ENCODE data around the gene OR2D2.
"Not testable (repeated sequence)": the region's sequence is repeated elsewhere in the genome, so short reads cannot be mapped to it uniquely, and the experiment has no call there.

Gene OR2D2

GRCh38 chr11:6864438-6864837 lies 27.9 kb downstream of the OR2D2 start:
- no peak for TF ChIP-seq CTCF (conservative IDR thresholded peaks at IDR 0.05; ENCODE audit: low read depth)
- POLR2A ChIA-PET (ENCODE audit: low non-redundant PET), result no interaction called here
- CTCF ChIA-PET, result interaction anchor here (0.6 to 0.7 kb wide), 3 partner anchors 9 to 855 kb away, joined by 3 to 4 read pairs (median 3); no protein-coding TSS in a partner anchor
- DNase-seq (ENCODE audit: low spot score), result no peak
- no peak overlapping the region for H3K27ac ChIP-seq

- DNase-seq (ENCODE audit: low spot score), result no peak
- POLR2A ChIA-PET (ENCODE audit: low non-redundant PET), result no interaction called here
- H3K27ac ChIP-seq, result no peak within 1 kb of the TSS
- no peak for TF ChIP-seq CTCF (conservative IDR thresholded peaks at IDR 0.05; ENCODE audit: low read depth)
- CTCF ChIA-PET, result interaction anchor here (0.7 kb wide), 1 partner anchor 116 kb away, joined by 8 read pairs; no protein-coding TSS in a partner anchor
Measured at GRCh38 chr11:6862961-6863360, 29.3 kb downstream of the OR2D2 start, which contains the start of gene OR10A2. OR10A2 (plus strand) TSS chr11:6863057; CDS start chr11:6869755, 6,698 bp downstream.

- no peak for TF ChIP-seq CTCF (conservative IDR thresholded peaks at IDR 0.05; ENCODE audit: low read depth)
- ChIA-PET POLR2A (ENCODE audit: low non-redundant PET) (no interaction called here), CTCF (interaction anchor here (0.5 kb wide), 1 partner anchor 226 kb away, joined by 3 read pairs; no protein-coding TSS in a partner anchor)
- no peak overlapping the region for H3K27ac ChIP-seq
- DNase-seq (ENCODE audit: low spot score), result no peak
Measured at GRCh38 chr11:6856871-6857270, 35.4 kb downstream of the OR2D2 start.

- POLR2A ChIA-PET (ENCODE audit: low non-redundant PET), result no interaction called here
- DNase-seq (ENCODE audit: low spot score), result peak; percentile 30
- TF ChIP-seq CTCF (conservative IDR thresholded peaks at IDR 0.05; ENCODE audit: low read depth), result no peak
- CTCF ChIA-PET, result interaction anchor here (0.6 to 1.2 kb wide), 3 partner anchors 8 to 338 kb away, joined by 3 read pairs; no protein-coding TSS in a partner anchor
- H3K27ac ChIP-seq, result no peak overlapping the region
Measured at GRCh38 chr11:6855971-6856541, 36.2 kb downstream of the OR2D2 start.

GRCh38 chr11:6854801-6855200 lies 37.5 kb downstream of the OR2D2 start:
- CTCF ChIA-PET, result interaction anchor here (1.1 kb wide), 1 partner anchor 237 kb away, joined by 3 read pairs; no protein-coding TSS in a partner anchor
- POLR2A ChIA-PET (ENCODE audit: low non-redundant PET); H3K27ac ChIP-seq; DNase-seq (ENCODE audit: low spot score): not testable (repeated sequence)

- DNase-seq (ENCODE audit: low spot score), result no peak
- ChIA-PET CTCF (no interaction called here), POLR2A (ENCODE audit: low non-redundant PET) (no interaction called here)
- no peak for TF ChIP-seq CTCF (conservative IDR thresholded peaks at IDR 0.05; ENCODE audit: low read depth)
- no peak overlapping the region for H3K27ac ChIP-seq
Measured at GRCh38 chr11:6850526-6850925, 41.8 kb downstream of the OR2D2 start.

- POLR2A ChIA-PET (ENCODE audit: low non-redundant PET), result no interaction called here
- no peak for TF ChIP-seq CTCF (conservative IDR thresholded peaks at IDR 0.05; ENCODE audit: low read depth)
- no peak within 1 kb of the TSS for H3K27ac ChIP-seq
- CTCF ChIA-PET, result no interaction called here
- no peak for DNase-seq (ENCODE audit: low spot score)
Measured at GRCh38 chr11:6845383-6845782, 46.9 kb downstream of the OR2D2 start, which contains the start of gene OR10A5. OR10A5 (plus strand) TSS chr11:6845683; CDS start chr11:6845683, 0 bp downstream.
